Erythroblast (primary cell): ENCODE measurements around the gene PCA3.

ENCODE experiments used
- GATA1 ChIP-seq: IDR thresholded peaks from 2 replicates; pipeline ENCODE4 v1.6.1; 2011; ENCODE audit warnings: low read depth, mild to moderate bottlenecking, control low read depth, low read length, moderate library complexity
- POLR2A ChIP-seq: IDR thresholded peaks from 2 replicates; pipeline ENCODE4 v1.6.1; 2011; ENCODE audit warnings: mild to moderate bottlenecking, low read length

DNA sequence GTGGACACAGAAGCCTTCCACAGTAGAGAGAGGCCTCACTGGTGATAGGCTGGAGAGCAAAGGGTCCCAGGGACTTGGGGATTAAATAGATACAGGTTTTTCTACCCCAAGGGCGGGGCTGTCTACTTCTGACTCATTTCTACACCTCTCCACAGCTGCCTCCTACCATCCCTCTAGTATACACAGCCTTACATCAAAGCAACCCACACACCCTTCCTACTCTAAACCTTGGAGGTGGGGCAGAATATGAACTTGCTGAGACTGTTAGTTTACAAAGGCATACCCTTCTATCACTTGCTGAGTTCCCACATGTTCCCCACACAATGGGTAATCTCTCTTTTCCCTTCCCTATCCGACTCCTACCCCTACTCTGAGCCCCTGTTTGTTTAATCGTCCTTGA is 19.9 kb upstream of the PCA3 start:
- TF ChIP-seq POLR2A: no peak
- no peak for TF ChIP-seq GATA1
